NCI-H1417 treated with DMSO at 0.1 percent for 48 hours (cell line): ENCODE measurements around the gene ITGB8.

ENCODE experiments used
- DNase-seq: peaks from one replicate; lab custom pipeline; 2025; lab: John Stamatoyannopoulos, UW

The ITGB8 gene

GRCh38 chr7:20417675-20418382 is 87.1 kb downstream of the ITGB8 start:
- DNase-seq: no peak

GRCh38 chr7:20424500-20424899 is 93.8 kb downstream of the ITGB8 start:
- DNase-seq: no peak

DNA sequence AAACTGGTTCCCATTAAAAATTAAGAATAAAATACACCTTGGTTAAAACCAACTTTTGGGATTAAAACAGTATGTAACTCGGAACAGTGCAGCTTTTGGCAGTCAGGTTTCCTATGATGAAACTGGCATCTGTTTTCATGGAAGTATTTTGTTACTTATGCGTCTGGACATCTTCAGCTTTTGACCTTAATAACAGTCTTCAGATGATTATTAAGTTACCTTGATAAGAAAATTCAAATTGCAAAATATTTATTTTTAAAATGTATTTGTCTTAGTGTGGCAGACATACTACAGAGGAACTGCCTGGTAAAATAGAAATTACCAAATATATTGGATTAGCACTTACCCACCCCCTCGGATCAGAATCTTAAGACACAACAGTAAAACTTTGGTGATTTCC is 100.0 kb downstream of the ITGB8 start:
- DNase-seq: no peak

- no peak for DNase-seq
Measured at GRCh38 chr7:20431146-20431545, 100.4 kb downstream of the ITGB8 start.

GRCh38 chr7:20432071-20432470 is 101.4 kb downstream of the ITGB8 start:
- DNase-seq: no peak

DNA sequence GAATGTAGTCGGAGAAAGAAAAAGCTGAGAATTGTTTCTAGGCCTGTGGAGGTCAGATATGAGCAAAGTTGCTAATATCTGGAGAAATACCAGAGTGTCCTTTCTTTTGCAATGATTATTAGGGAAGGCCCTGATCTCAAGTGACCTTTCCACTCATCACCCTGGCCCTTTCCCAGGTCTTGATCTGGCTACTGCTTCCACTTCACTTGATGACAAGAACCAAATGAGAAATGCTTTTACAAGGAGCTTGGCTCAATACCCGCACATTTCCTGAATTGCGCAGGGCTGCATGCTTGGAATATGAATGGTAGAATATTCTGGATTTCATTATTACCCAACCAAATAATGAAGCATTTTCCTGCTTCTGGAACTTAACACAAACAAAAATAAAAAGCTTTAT is 104.6 kb downstream of the ITGB8 start:
- DNase-seq: no peak

GRCh38 chr7:20438248-20438647 is 107.5 kb downstream of the ITGB8 start:
- no peak for DNase-seq

GRCh38 chr7:20438694-20439376 is 108.1 kb downstream of the ITGB8 start:
- DNase-seq: no peak

DNA sequence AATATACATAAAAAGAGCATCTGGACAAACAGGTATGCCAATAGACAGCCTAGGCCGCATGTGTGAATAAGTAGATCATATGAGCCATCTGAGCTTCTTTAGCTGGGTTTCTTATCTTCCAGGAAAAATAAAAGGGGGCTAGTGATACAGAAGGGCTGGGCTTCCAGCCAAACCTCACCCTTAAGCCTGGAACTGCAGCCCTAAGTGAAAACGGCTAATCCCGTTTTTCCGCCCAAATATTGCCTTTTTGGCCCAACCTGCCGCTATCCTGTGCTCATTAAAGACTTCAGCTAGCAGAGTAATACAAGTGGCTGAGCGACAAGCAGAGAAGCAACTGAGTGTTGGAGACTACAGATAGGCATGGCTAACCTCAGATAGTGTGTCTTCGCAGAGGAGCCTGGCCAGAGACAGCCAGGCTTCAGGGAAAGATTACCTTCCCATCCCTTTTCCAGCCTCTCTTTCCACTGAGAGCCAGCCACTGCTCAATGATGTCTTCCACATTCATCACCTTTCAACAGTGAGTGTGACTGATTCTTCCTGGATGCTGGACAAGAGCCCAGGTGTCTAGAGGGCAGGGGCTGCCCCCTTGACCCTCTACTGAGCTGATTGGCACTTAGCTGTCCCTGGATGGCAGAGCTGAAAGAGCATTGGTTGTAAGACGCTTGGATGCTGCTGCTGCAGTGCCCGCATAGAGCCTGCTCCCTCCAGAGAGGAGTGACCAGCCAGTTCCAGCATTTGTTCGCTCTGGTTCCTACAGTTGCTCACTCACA is 108.9 kb downstream of the ITGB8 start:
- no peak for DNase-seq

DNA sequence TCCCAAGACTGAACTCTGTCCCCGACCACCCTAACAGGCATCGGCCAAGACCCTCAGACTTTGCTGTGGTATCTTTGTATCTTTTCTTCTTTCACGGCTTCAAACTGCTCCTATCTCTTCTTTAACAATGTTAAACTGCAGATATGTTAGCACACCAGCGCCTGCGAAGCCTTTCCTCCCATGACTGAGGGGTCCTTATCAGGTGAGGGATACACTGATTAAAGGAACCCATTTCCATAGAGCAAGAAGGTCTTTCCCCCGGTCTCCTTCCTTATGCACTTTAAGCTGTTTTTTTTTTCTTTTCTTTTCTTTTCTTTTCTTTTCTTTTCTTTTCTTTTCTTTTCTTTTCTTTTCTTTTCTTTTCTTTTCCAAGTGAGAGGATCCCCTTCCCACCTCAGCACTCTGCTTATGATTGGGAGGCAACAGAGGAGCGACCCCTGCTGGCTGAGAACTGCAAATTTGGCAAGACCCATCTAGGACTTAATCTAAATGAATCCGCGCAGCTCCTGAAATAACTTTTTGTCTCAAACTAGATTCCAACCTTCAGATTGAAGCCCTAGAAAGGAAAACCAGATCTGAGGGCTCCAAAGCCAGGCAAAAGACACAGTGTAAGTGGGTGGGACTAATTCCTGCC is 109.9 kb downstream of the ITGB8 start:
- no peak for DNase-seq

DNA sequence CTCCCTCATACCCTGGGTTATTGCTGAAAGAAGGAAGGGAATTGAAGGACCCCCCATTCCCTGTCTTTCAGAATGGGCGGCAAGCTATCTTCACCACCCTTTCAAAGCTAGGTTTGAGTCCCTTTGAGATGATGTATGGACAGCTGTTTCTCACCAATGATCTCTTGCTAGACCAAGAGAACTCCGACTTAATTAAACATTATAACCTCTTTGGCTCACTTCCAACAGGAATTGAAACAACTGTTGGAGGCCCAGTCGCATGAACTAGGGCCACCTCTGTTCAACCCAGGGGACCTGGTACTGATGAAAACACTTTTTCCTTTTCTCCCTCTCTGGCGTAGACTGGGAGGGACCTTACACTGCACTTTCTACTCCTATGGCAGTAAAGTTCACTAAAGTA is 110.6 kb downstream of the ITGB8 start:
- DNase-seq: no peak

DNA sequence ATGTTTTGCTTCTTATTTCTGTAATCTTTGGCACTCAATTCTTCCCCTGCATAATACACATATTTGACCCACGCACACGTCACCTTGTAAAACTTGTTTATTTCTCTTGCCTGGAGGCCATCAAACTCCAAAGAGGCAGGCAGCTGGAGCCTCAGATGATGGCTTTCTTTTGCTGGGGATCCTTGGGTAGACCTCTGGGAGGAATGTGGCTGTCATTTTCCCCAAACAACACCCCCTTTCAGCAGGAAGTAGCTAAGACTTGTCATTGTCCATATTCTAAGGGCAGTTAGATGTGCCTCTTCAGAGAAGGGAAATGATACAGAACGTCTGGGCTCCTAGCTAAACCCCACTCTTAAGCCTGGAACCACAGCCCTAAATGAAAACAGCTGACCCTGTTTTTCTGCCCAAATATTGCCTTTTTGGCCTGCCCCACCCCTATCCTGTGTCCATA is 111.3 kb downstream of the ITGB8 start:
- no peak for DNase-seq

DNA sequence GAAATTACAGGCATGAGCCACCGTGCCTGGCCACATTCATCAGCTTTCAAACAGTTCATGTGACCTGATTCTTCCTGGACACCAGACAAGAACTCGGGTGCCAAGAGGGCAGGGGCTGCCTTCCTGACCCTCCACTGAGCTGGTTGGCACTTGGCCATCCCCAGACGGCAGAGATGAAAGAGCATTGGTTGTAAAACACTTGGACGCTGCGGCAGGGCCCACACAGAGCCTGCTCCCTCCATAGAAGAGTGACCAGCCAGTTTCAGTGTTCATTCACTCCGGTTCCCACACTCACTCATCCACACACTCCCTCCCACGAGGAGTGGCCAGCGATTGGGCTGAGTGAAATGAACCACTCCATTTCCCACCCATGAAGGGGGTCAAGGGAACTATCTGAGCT is 112.3 kb downstream of the ITGB8 start:
- DNase-seq: no peak

GRCh38 chr7:20444030-20444800 is 113.5 kb downstream of the ITGB8 start:
- DNase-seq: no peak

GRCh38 chr7:20447021-20447650 is 116.4 kb downstream of the ITGB8 start:
- DNase-seq: no peak

DNA sequence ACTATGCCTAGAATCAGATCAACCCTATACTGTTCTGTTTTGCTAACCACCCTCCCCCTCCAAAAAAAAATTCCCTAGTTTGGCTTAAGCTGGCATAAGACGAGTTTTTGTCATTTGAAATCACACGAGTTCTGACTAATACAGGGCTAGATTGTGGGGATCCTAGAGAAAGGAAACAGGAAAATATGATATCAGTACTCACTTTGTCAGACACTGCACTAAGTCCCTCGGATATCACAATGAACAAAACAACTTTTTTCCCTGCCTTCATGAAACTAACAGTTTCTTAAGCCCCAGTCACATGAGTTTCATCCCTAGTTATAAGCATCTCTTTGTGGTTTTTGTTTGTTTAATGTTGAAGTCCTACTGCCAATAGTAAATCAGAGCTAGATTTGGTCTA is 118.5 kb downstream of the ITGB8 start:
- DNase-seq: no peak

DNA sequence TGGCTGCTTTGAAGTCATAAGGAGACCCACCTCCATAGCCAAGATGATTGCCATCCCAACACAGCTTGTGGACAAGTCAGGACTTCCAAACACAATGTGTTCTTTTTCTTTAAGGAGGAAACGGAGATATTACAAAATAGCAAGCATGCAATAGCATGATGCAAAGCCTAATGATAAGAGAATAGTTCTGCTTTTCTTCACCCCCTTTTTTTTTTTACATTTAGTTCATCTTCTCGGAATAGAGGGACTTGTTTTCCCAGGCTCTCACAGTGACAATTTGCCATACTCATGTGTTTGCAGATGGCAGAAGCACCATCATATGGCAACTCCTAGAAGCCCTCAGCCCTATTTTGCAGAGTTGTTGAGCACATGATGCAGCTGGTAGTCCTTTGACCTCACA is 119.8 kb downstream of the ITGB8 start:
- no peak for DNase-seq

GRCh38 chr7:20454202-20454601 is 123.5 kb downstream of the ITGB8 start:
- DNase-seq: no peak

- no peak for DNase-seq
Measured at GRCh38 chr7:20456701-20457100, 126.0 kb downstream of the ITGB8 start.

- DNase-seq: no peak
Measured at GRCh38 chr7:20458521-20458920, 127.8 kb downstream of the ITGB8 start.

GRCh38 chr7:20459419-20459818 is 128.7 kb downstream of the ITGB8 start:
- DNase-seq: no peak
